ENCODE data around the gene ALKAL2.

- no peak for TF ChIP-seq CTCF (IDR thresholded peaks at IDR 0.05)
- no peak for TF ChIP-seq POLR2A (IDR thresholded peaks at IDR 0.05)
Measured at GRCh38 chr2:313991-314390, 26.1 kb upstream of the ALKAL2 start.
